Epidermal melanocyte (primary cell): ENCODE data around the gene CORO1C.

ENCODE experiments used
- DNase-seq: peaks from one replicate; pipeline ENCODE4 v3.0.0; 2011; ENCODE audit warnings: low spot score; ENCODE audit not compliant: insufficient read length

The CORO1C gene

DNA sequence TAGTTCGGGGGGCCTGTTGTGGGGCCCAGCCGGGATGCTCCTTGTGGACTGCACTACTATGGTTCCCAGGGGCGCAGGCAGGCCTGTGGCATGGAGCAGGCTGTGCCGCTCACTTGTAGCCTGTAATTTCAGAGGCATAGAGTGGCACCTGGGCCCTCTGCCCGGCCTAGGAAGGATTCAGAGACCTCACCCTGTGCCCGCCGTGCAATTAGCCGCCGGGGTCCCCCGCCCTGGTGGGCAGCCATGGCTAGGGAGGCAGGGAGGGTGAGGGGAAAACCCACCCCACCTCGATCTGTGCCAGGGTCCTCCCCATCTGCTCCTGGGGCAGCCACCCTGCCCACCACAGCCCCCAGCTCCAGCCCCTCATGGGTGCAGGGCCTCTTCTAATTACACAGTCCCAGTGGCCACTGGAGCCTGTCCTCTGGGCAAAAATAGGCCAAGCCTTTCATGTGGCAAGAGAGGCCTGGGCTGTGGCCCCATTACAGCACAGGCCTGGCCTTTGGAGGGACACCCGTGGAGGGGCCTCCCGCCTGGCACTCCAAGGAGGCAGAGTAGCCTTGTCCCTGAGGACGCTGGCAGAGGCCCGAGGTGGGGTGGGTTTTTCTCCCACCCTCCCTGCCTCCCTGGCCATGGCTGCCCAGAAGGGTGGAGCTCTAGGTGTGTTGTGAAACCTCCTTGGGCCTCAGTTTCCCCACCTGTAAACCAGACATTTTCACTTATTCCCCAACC lies 128.2 kb downstream of the CORO1C start:
- no peak for DNase-seq

DNA sequence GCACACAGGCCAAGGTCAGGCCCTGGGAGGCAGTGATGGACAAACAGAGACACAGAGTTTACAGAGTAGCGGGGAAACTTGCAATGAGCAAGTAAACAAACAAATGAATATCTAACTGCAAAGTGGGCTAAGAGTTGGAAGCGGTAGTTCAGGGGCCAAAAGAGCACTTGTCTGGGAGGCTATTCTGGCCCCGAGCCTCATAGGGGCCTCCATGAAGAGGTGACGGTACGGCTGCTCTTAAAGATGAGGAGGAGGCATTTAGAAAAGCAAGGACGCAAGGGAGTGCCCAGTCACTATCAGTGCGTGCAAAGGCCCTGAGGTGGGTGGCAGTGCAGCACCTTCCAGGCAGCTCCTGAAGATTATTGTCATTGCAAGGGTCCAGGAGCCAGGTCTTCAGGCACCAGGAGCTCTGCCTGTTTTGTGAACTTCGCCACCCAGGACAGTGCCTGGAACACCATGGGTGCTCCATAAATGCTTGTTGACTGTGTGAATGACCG lies 129.1 kb downstream of the CORO1C start:
- DNase-seq, result no peak

DNA sequence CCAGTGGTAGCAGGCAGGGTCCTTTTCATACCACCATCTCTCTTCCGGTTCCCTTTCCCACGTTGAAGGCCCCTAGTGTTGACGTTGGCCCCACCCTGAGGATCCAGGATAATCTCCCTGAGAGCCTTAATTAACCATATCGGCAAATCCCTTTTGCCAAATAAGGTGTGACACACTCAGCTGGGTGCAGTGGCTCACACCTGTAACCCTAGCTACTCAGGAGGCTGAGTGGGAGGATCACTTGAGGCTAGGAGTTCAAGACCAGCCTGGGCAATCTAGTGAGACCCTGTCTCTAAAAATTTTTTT lies 130.7 kb downstream of the CORO1C start:
- DNase-seq, result no peak

DNA sequence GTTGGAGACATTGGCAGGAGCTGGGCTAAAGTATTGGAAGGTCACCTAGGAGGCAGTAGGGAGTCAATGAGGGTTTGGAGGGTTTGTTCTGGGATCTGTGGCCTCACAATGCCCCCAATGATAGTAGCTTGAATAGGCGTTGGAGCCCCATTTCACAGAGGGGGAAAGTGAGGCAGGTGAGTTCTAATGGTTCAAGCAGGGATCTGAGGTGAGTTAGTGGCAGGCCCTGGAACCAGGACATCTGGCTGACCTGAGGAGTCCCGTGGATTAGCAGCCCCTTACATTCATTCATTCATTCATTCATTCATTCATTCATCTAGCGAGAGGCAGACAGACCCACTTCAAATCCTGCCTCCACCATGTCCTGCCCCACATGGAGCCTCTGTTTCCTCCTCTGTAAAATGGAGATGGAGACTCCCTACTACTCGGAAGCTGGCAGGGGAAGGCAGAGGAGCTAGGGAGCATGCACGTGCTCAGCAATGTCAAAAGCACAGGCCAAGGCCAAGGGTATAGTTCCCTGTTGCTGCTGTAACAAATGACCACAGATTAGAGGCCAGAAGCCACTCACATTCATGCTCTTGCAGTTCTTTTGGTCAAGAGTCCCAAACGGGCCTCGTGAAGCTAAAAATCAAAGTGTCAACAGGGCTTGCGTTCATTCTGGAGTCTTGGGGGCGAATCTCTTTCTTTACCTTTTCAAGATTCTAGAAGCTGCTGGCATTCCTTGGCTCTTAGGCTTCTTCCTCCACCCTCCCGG lies 131.2 kb downstream of the CORO1C start:
- no peak for DNase-seq

DNA sequence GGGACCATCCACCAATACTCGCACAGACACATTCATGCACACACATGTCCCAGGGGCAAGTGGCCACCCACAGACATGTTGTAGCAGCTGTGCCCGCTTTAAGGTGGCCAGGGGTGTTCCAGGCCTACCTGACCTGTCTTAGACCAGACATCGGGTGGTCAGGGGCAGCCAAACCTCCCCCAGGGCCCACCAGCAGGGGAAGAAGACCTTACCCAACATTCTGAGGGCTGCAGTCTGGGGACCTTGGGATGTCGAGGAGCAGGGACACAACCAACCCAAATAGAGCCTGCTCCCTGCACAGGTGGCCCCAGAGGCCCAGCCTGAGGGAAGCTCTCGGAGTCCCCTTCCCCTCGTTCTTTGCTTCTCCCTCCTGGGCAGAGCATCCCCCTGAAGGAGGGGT lies 131.8 kb downstream of the CORO1C start:
- DNase-seq, result no peak

DNA sequence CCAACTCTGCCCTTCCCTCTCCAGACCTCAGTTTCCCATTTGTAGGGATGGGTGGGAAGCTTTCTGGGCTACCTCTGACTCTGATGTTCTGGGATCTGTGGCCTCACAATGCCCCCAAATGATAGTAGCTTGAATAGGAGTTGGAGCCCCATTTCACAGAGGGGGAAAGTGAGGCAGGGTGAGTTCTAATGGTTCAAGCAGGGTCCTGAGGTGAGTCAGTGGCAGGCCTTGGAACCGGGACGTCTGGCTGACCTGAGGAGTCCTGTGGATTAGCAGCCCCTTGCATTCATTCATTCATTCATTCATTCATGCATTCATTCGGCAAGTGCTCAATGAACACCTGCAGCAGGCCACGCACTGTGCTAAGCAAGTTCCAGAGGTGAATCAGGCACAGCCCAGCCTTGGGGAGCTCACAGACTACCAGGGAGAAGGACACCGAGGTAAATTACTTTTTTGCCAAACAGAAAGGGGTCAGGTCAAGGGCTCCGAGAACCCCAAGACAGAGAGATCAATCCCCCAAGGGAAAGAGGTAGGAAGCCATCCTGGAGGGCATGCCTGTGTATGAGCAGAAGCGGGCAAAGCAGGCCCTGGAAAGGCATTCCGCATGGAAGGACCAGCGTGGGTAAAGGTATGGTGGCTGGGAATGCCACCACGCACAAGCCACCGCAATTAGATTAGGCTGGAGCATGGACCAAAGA lies 132.6 kb downstream of the CORO1C start:
- no peak for DNase-seq

DNA sequence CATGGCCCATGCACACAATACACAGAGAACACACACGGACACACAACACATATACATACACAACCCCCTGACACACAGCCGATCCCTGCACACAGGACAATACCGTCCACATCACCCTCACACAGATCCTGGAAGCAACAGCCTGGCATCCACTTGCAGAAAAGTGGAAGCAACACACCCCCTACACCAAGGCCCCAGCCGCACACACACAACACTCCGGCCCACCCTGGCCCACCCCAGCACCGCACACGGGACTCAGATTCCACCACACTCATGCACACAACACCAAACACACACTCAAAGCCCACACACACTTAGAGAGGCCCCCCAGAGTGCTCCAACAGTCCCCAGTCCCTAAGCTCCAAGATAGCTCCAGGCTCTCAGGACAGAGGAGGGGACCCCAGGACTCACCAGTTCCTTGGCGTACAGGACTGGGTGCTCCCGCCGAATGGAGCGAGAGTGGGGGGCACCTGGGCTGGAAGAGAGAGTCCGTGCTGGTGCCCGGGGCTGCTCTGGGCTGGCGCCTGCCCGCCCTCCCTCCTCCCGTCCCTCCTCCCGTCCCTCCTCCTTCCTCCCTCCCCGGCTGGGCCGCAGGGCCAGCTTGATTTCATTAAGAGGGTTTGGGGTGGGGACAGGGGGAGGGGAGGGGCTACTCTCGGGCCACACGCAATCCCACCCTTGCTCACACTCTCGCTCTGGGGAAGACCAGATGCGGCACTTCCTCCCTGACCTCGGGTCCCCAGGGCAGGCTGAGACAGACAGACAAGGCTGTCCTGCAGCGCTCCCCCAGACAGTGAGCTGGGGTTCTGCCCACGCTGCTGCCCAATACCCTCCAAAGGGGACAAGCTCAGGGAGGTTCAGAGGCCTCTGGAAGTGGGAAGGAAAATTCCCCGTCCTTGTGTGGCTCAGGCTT lies 133.5 kb downstream of the CORO1C start, which contains the start of gene TMEM119:
Gene TMEM119 (minus strand): TSS at position 526 of the 913 bp plus-strand sequence. CDS start 5,701 bp downstream, outside the sequence.
- DNase-seq, result peak; percentile 71

DNA sequence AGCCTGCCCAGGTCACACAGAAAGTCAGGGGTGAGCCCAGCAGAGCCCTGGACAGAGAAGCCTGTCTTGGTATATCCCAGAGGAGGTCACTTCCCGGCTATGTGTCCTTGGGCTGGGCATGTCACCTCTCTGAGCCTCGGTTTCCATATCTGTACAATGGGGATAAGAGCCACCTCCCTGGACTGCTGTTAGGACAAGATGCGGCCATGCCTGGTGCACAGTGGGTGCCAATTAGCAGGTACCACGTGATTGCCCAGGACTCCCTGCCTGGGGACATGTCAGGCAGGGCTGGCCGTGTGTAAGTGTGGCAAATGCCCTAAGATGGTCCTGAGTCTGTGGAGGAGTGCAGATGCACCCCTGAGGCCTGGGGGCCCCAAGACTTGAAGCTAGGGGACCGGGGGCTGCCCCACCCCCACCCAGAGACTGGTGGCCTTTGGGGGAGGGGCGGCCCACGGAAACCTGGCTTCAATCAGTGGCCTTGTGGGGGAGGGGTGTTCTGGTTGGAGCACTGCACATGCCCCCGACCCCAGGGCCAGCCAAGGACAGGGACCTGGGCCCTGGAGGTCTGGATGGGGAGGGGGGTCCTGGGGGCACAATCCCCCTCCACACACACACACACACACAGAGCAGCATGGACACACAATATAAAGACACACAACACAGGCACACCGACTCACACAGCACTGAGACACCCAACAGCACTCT lies 134.3 kb downstream of the CORO1C start:
- no peak for DNase-seq

DNA sequence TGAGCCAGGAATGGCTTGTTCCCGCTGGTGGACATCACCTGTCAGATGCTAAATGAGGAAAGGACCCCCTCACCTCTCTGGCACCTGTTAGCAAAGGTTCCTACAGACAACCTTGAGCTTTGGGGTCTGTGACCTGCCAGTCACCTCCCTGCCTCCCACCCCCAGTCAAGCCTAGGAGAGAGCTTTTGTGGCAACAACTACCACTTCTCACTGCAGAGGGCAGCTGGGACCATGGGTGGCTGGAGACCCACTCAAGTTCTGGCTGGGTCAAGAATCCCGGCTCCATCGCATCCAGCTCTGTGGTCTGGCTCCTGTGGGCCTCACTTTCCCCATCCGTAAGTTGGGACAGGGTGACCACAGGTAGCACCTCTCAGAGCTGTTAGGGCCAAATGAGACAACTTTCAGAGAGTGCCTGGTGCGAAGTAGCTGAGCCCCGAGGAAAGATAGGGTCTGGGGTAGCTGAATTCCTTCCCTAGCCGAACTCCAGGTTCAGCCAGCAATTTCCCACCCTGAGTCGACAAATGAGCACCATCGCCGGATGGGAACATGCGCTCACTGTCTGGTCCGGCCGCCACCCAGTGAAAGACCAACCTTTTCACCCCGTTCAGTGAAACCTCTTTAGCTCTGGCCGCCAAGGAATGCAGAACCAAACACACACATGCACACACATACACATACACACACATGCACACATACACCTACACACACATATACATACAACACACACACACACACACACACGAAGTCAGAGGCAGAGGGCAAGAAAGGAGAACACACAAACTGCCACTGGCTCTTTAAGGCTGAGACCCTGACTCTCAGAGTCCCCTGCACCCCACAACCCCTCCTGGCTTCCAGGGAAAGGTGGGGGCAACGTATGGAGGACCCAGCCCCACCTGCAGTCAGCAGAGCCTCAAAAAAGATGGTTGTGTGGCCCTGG lies 135.3 kb downstream of the CORO1C start:
- DNase-seq, result no peak
